Fibroblast of lung (primary cell): ENCODE measurements around the gene C4orf50.

Experiments
- CTCF ChIP-seq, 2 donors: IDR thresholded peaks in 1 of 2; conservative IDR thresholded peaks in 1 of 2; 1 replicate in 1 of 2; 2 replicates in 1 of 2; pipeline ENCODE4 v1.5.1; 2011 to 2012; ENCODE audit warnings: low read length in 2 of 2, control low read depth in 1 of 2, inconsistent platforms in 1 of 2, low read depth in 1 of 2, mild to moderate bottlenecking in 1 of 2
- EZH2 ChIP-seq: IDR thresholded peaks from 2 replicates; pipeline ENCODE4 v1.5.1; 2012; ENCODE audit warnings: low read length, control low read depth, mild to moderate bottlenecking; ENCODE audit errors: missing control alignments

GRCh38 chr4:6005175-6005574, 13.1 kb downstream of the C4orf50 start:
- TF ChIP-seq CTCF (conservative IDR thresholded peaks at IDR 0.05 in 1 of 2, IDR thresholded peaks at IDR 0.05 in 1 of 2; ENCODE audit: low read depth in 1 of 2, low read length in 2 of 2), result no peak
- TF ChIP-seq EZH2, result no peak
